Heart left ventricle (tissue), 16 donors: ENCODE measurements around the gene DACT2. TPM values are rescaled to one million over a fixed set of nuclear protein-coding genes. Genes with fewer than 3 reads are reported as not detected.

Experiments
- ATAC-seq, 4 donors: fragments of 200-7000 bp; cut with Tn5 transposase; one replicate each; pipeline ENCODE4 v1.9.1; 2020 to 2022; ENCODE audit warnings: moderate library complexity in 4 of 4, mild to moderate bottlenecking in 3 of 4, moderate number of reproducible peaks in 1 of 4
- DNase-seq, 5 donors: peaks; one replicate each; pipeline ENCODE4 v3.0.0-alpha.2; 2020
- H3K27ac ChIP-seq, 12 donors: fragments of 200-600 bp; sonication (generic) in 4 of 12; one replicate each; pipeline versions ENCODE4 v1.5.0 to v1.8.0; 2016 to 2022; ENCODE audit warnings: mild to moderate bottlenecking in 2 of 12
- H3K27me3 ChIP-seq, 9 donors: fragments of 200-600 bp; sonication (generic) in 2 of 9; one replicate each; pipeline versions ENCODE4 v1.5.1 to v1.8.0; 2016 to 2022; ENCODE audit warnings: mild to moderate bottlenecking in 3 of 9
- H3K36me3 ChIP-seq, 9 donors: fragments of 200-600 bp; sonication (generic) in 2 of 9; one replicate each; pipeline versions ENCODE4 v1.5.0 to v1.8.0; 2018 to 2022; ENCODE audit warnings: mild to moderate bottlenecking in 2 of 9
- H3K4me1 ChIP-seq, 12 donors: fragments of 200-600 bp; sonication (generic) in 4 of 12; one replicate each; pipeline versions ENCODE4 v1.5.0 to v1.8.0; 2016 to 2022; ENCODE audit warnings: mild to moderate bottlenecking in 3 of 12
- H3K4me3 ChIP-seq, 12 donors: fragments of 200-600 bp; sonication (generic) in 4 of 12; one replicate each; pipeline versions ENCODE4 v1.5.0 to v1.8.0; 2017 to 2022; ENCODE audit warnings: mild to moderate bottlenecking in 9 of 12, moderate library complexity in 4 of 12
- H3K9me3 ChIP-seq, 12 donors: fragments of 200-600 bp; sonication (generic) in 4 of 12; one replicate each; pipeline versions ENCODE4 v1.5.0 to v1.8.0; 2016 to 2022; ENCODE audit warnings: mild to moderate bottlenecking in 1 of 12
- CTCF ChIP-seq, 12 donors: fragments of 200-600 bp; sonication (generic) in 4 of 12; IDR thresholded peaks; one replicate each; pipeline versions ENCODE4 v1.5.0 to v1.8.0; 2018 to 2022; ENCODE audit warnings: antibody characterized with exemption in 12 of 12, mild to moderate bottlenecking in 5 of 12
- POLR2A ChIP-seq, 2 donors: fragments of 450-650 bp; IDR thresholded peaks; one replicate each; pipeline ENCODE4 v1.6.1; 2017; ENCODE audit warnings: antibody characterized with exemption in 2 of 2, mild to moderate bottlenecking in 2 of 2, moderate library complexity in 2 of 2
- WGBS, 4 donors: extraction: QIAGEN DNeasy Blood & Tissue Kit in 2 of 4; methylation state at CpG; one replicate each; pipeline versions ENCODE4 v1.1.5 to v1.1.7; 2013 to 2018; 5-methylcytosine and 5-hydroxymethylcytosine counted together
- intact Hi-C, 10 donors: fragments of 100-400 bp; cut with DNase I; formaldehyde crosslinking; loops; one replicate each; pipeline versions ENCODE4 v1.11.1 to v1.14.2; 2022
- polyA plus RNA-seq, 2 donors: library from polyadenylated mRNA; stranded (reverse); fragments of 200-250 nt; gene quantifications; one replicate each; pipeline ENCODE4 v1.2.3, GENCODE V29; 2013
- total RNA-seq, 9 donors: library from RNA; depleted of rRNA in 2 of 9; stranded (reverse); fragments of >200 nt in 2 of 9; fragmentation: NEBNext Ultra II Directional in 3 of 9; extraction: Animal tissue kit (Norgen Biotek cat#: 25700) in 3 of 9; gene quantifications; one replicate each; pipeline versions ENCODE4 v1.1.0 to v1.2.4, GENCODE V29; 2016 to 2023
- donor health status: ischemic (EF 13 %, LVEDD 7.1; RV severe dilation, severe dysfunction).
- donor health status: healthy with polysubstance abuse.
- donor health status: DM: no; HTN: yes; CAD: no.
- donor health status: DM: no; HTN: no; CAD: no.
- donor health status: ischemic (EF 25% LVEDD 6.9; RV normal size, moderate dysfunction).
- donor health status: ischemic (EF 25% LVEDD 5.7; RV mildly dilated, moderate dysfunction).
- donor health status: healthy.
- donor health status: DM: yes; HTN: yes; CAD: no.
- donor health status: ischemic (EF 35%, LVEDD 5.7; RV mildly dilated, moderate dysfunction).
- donor health status: nonischemic (EF 11% LVEDD 7.7; RV severe dilation, severe dysfunction).
- donor health status: DM: yes; HTN: yes; CAD: no.
- donor health status: PGD.
- donor health status: ischemic (EF 29% LVEDD 5.4; RV normal size, mild dysfunction).
- donor health status: nonischemic (EF 23%, LVEDD 6.1; RV moderate dilation, normal function).

DACT2 gene
- total and polyA plus RNA-seq, 11 donors, result 0.14 to 3.8 (median 0.30) TPM

DNA sequence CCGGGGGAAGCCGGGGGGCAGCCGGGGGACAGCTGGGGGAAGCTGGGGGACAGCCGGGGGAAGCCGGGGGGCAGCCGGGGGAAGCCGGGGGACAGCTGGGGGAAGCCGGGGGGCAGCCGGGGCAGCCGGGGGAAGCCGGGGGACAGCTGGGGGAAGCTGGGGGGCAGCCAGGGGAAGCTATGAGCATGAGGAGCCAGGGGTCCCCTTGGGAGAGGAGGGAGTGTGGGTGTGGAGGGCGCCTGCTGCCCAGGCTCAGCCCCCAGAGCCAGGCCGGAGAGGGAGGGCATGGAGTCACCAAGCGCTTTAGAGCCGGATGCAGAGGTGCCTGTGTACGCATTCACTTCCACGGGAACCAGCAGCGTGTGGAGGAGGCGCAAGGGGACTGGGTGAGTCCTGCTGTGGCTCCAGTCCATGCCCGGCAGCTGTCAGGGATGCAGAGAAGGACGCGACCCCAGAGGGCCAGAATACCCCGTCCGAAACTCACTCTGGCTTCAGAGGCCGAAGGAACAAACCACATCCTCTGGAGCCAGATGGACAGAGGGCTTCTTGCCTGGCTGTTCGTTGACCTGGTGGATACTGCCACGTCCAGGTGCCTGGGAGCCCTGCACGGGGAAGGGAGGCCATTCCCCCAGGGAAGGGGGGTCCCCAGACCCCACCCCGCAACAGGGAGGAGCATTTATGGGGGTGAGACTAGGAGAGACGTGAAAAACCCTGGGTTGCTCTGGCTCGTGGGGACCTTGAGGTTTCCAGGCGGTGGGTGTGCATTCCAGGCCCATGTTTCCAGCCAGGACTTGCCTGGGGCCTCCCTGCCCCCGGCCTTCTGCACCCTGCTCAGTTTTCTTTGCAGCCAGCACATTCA, 26.5 kb upstream of the DACT2 start:
- H3K4me1 ChIP-seq, result no peaks in the 10 kb centered on the region
- no peak overlapping the region for H3K4me3 ChIP-seq
- DNase-seq (no peak), ATAC-seq (no peak)
- 65 to 68% (median 68%) methylated on average over 20 to 32 of the region's 33 CpGs for WGBS, 4 donors
- intact Hi-C loops, result loop anchor here in 1 of 10 donors (10.0 kb wide), 1 partner anchor 191 kb away; no protein-coding TSS in a partner anchor
- no peak overlapping the region for H3K27ac ChIP-seq
- no peak for TF ChIP-seq CTCF (IDR thresholded peaks at IDR 0.05)
- TF ChIP-seq POLR2A (IDR thresholded peaks at IDR 0.05), result no peak
- H3K36me3 ChIP-seq, result no peaks in the 10 kb centered on the region
- peaks cover 0 to 2% (median 0%) of the 10 kb centered on the region in 12 donors for H3K9me3 ChIP-seq
- peaks cover 0 to 22% (median 7%) of the 10 kb centered on the region in 9 donors for H3K27me3 ChIP-seq

DNA sequence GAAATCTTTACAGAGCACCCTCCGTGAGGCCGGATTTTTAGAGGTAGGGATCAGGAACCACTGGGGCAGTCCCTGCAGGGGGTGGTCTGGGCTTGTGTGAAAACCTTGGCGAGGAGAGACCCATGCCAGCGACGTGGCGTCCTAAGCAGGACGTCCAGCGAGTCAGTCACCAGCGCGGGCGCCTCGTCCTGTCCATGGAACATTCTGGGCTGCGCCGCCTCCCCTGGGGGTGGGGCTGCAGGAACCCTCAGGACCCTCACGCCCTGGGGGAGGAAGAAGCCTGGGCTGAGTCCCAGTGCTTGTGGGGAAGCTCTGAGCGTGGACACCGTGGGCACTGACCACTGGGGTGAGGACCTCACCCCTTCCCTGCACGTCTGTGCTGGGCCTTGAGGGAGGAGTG, 25.7 kb upstream of the DACT2 start:
- no peak for ATAC-seq
- Histone ChIP-seq H3K36me3 (no peaks in the 10 kb centered on the region), H3K27me3 (peaks cover 0 to 20% (median 7%) of the 10 kb centered on the region in 9 donors), H3K4me1 (no peaks in the 10 kb centered on the region), H3K4me3 (no peak overlapping the region), H3K27ac (no peak overlapping the region), H3K9me3 (no peaks in the 10 kb centered on the region)
- intact Hi-C loops, result loop anchor here in 1 of 10 donors (10.0 kb wide), 1 partner anchor 190 kb away; no protein-coding TSS in a partner anchor
- no peak for TF ChIP-seq POLR2A (IDR thresholded peaks at IDR 0.05)
- TF ChIP-seq CTCF (IDR thresholded peaks at IDR 0.05), result no peak
- DNase-seq, result no peak
- WGBS, 4 donors, result 78 to 92% (median 89%) methylated on average over 5 to 18 of the region's 18 CpGs

DNA sequence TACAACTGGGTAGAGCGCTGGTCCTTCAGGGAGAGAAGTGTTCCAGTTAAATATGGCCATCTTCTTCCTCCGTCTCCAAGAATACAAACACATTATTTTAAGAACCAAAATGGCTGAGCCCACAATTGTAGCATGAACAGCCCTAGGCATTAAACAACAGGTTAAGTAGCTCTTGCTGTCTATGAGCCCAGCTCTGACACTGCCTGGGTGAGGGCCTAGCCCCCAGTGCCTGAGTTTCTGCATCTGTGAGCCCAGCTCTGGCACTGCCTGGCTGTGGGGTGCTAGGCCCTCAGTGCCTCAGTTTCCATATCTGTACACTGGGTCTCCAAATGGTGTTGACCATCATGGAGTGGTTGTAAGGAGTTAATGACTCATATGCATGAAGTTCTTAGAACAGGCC, 24.8 kb upstream of the DACT2 start:
- no peak for ATAC-seq
- TF ChIP-seq POLR2A (IDR thresholded peaks at IDR 0.05) (no peak), CTCF (IDR thresholded peaks at IDR 0.05) (no peak)
- DNase-seq, result no peak
- Histone ChIP-seq H3K27ac (no peak overlapping the region), H3K27me3 (peaks cover 0 to 20% (median 7%) of the 10 kb centered on the region in 9 donors), H3K36me3 (no peaks in the 10 kb centered on the region), H3K4me3 (no peak overlapping the region), H3K4me1 (no peaks in the 10 kb centered on the region), H3K9me3 (no peaks in the 10 kb centered on the region)
- intact Hi-C loops, result loop anchor here in 1 of 10 donors (10.0 kb wide), 1 partner anchor 190 kb away; no protein-coding TSS in a partner anchor
- WGBS, 4 donors, result 81 to 100% (median 95%) methylated on average over 2 of the region's 2 CpGs
